ENCODE results near the gene IGIP.

The IGIP gene

DNA sequence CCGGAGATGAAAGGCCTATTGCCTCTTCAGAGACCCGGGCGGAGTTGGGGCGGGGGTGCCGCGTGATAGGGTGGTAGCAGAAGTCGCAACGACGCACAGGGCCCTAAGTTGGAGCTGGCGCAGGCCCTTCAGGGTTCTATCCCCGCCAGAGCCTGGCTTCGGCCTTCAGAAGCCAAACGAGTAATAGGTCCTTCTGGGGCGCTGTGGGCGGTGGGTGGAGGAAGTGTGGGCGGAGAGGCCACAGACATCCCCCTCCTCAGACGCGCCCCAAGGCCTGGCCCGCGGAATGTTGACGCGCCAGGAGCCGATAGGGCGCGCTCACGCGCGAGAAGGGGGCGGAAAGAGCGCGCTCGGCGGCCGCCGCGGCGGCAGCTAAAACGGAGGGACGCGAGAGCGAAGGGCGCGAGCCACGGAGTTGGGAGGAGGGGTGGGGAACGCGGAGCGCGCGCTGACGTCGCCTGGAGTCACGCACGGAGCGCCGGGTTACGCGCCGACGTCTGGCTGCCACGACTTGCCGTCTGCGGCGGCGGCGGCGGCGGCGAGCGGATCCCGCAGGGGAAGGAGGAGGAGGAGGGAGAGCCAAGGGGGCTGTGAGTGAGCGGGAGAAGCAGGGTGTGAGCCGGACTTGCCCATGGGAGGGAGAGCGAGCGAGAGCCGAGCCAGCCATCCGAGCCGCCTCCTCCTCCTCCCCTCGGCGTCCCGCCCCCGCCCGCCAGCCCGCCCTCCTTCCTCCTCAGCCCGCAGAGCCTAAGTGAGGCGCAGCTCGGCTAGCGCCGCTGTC is 18.2 kb upstream of the IGIP start:
- DNase-seq (peak; percentile 92), ATAC-seq (peak; percentile 94)
- peaks cover 52% of the 10 kb centered on the region for H3K4me1 Mint-ChIP-seq
- H3K27ac Mint-ChIP-seq, result peak overlapping the region; percentile 88
- H3K4me3 Mint-ChIP-seq, result peak overlapping the region; percentile 93
- no peaks in the 10 kb centered on the region for H3K9me3 Mint-ChIP-seq
- H3K36me3 Mint-ChIP-seq (ENCODE audit: low read depth), result no peaks in the 10 kb centered on the region
- peaks cover 7% of the 10 kb centered on the region for H3K27me3 Mint-ChIP-seq

DNA sequence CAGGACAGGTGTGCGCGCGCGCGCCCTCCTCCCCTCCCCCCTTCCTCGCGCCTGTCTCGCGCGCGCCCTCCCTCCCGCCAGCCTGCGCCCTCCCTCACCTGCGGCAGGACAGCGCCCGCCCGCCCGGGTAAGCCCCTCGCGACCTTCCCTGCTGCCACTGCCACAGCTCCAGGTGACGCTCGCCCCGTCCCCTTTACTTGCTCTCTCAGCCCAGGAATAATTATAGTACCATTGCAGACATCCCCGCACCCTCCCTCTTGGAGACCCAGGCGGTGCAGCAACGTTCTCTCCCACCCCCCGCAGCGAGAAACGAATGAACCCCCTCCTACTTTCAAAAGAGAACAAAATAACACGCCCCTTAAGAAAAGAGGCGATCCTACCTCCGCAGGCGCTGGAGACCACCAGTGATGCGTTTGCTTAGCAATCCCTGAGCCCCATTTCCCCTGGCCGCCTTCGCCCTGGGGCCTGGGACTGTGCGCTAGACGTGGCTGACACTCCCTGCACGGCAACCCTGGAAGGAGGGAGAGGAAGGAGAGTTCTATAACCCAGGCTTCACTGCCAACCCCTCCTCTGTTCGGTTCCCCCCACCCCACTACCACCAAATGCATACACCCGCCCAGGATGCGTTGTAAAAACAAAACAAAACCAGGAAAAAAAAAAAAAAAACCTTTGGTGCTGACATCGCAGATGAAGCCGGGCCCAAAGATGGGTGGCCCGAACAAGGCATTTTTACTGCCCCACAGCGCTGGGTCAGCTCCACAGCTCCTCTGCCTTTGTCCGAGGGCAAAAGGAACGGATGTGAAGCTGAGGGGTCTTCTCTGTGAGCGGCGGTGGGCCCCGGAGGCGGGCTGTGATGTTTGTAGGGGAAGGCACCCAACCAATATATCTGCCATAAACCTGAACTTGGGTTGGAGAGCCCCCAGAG is 17.4 kb upstream of the IGIP start:
- H3K4me1 Mint-ChIP-seq, result peaks cover 59% of the 10 kb centered on the region

GRCh38 chr5:140109018-140109758 is 16.5 kb upstream of the IGIP start:
- Mint-ChIP-seq H3K36me3 (ENCODE audit: low read depth) (no peaks in the 10 kb centered on the region), H3K27ac (peak overlapping the region; percentile 26), H3K4me3 (peak overlapping the region; percentile 93), H3K4me1 (peaks cover 61% of the 10 kb centered on the region), H3K9me3 (no peaks in the 10 kb centered on the region), H3K27me3 (peaks cover 7% of the 10 kb centered on the region)
- peak; percentile 12 for DNase-seq
- ATAC-seq, result no peak

More for the DNA sequence above, 17.4 kb upstream of the IGIP start:
- H3K9me3 Mint-ChIP-seq, result no peaks in the 10 kb centered on the region
- peak; percentile 26 for DNase-seq
- H3K27ac Mint-ChIP-seq, result peak overlapping the region; percentile 85
- peak overlapping the region; percentile 93 for H3K4me3 Mint-ChIP-seq
- no peak for ATAC-seq
- peaks cover 7% of the 10 kb centered on the region for H3K27me3 Mint-ChIP-seq
- no peaks in the 10 kb centered on the region for H3K36me3 Mint-ChIP-seq (ENCODE audit: low read depth)

GRCh38 chr5:140109759-140110645 is 15.7 kb upstream of the IGIP start:
- no peak for DNase-seq
- no peaks in the 10 kb centered on the region for H3K9me3 Mint-ChIP-seq
- H3K27ac Mint-ChIP-seq, result no peak overlapping the region
- peaks cover 3% of the 10 kb centered on the region for H3K36me3 Mint-ChIP-seq (ENCODE audit: low read depth)
- H3K4me1 Mint-ChIP-seq, result peaks cover 64% of the 10 kb centered on the region
- H3K4me3 Mint-ChIP-seq, result peak overlapping the region; percentile 93
- peaks cover 7% of the 10 kb centered on the region for H3K27me3 Mint-ChIP-seq
- no peak for ATAC-seq

DNA sequence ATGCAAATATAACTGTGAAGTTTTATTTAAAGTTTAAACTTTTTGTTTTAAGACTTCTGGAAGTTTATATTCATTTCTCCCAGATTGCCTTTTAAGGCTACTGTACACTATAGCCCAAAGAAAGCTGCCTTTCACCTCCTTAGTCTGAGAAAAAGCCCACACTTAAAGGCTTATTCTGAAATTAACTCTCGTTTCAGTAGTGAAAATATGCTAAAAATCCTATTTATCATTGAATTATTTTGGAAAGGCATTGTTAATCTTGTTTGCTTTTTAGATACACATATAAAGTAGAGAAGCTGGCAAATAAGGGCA is 15.1 kb upstream of the IGIP start:
- Mint-ChIP-seq H3K27me3 (peaks cover 7% of the 10 kb centered on the region), H3K36me3 (ENCODE audit: low read depth) (peaks cover 3% of the 10 kb centered on the region), H3K27ac (no peak overlapping the region), H3K4me1 (peaks cover 69% of the 10 kb centered on the region), H3K4me3 (no peak overlapping the region), H3K9me3 (no peaks in the 10 kb centered on the region)
- no peak for DNase-seq
- no peak for ATAC-seq

DNA sequence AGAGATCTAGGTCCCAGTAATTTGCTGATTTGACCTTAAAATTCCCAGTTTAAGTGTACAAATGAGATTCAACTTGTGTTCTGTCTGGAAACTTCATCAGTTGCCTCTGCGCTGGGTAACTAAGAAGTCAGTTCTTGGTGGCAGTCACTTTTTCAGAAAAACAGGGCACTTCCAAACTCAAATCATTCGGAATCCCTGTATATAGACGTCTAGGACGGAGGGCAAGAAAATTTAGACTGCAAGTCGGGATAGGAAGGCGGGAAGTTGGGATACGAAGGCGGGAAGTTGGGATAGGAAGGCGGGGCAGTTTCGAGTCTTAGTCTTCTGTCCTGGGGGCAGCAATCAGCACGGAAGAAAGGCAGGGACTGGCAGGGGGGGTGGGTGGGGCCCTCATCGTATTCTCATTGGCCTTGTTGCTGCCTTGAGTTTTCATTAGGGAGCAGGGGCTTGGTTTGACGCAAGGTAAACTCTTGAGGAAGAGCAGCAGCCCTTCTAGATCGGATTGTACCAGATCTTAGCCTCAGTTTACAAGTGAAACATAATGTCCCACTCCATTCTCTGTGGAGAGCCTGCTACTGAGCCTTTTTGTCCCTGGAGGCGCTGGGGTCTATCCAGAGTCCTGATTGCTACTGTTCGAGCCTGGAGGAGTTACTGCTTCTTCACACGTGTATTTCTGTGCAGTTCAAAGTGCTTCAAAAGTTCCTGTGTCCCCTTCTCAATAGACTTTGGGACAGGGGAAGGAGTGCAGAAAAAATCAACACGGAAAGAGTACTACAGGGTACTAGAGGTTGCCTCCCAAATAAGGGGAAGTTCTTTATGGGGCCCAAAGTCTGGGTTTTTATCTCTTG is 14.5 kb upstream of the IGIP start:
- peaks cover 7% of the 10 kb centered on the region for H3K27me3 Mint-ChIP-seq
- H3K4me1 Mint-ChIP-seq, result peaks cover 72% of the 10 kb centered on the region
- peaks cover 3% of the 10 kb centered on the region for H3K36me3 Mint-ChIP-seq (ENCODE audit: low read depth)
- DNase-seq (no peak), ATAC-seq (no peak)
- no peak overlapping the region for H3K4me3 Mint-ChIP-seq
- H3K27ac Mint-ChIP-seq, result no peak overlapping the region
- no peaks in the 10 kb centered on the region for H3K9me3 Mint-ChIP-seq

GRCh38 chr5:140111859-140112551 is 13.7 kb upstream of the IGIP start:
- DNase-seq, result no peak
- peaks cover 71% of the 10 kb centered on the region for H3K4me1 Mint-ChIP-seq
- no peak for ATAC-seq
- peaks cover 3% of the 10 kb centered on the region for H3K36me3 Mint-ChIP-seq (ENCODE audit: low read depth)
- no peaks in the 10 kb centered on the region for H3K9me3 Mint-ChIP-seq
- H3K4me3 Mint-ChIP-seq, result no peak overlapping the region
- peaks cover 7% of the 10 kb centered on the region for H3K27me3 Mint-ChIP-seq
- H3K27ac Mint-ChIP-seq, result no peak overlapping the region

DNA sequence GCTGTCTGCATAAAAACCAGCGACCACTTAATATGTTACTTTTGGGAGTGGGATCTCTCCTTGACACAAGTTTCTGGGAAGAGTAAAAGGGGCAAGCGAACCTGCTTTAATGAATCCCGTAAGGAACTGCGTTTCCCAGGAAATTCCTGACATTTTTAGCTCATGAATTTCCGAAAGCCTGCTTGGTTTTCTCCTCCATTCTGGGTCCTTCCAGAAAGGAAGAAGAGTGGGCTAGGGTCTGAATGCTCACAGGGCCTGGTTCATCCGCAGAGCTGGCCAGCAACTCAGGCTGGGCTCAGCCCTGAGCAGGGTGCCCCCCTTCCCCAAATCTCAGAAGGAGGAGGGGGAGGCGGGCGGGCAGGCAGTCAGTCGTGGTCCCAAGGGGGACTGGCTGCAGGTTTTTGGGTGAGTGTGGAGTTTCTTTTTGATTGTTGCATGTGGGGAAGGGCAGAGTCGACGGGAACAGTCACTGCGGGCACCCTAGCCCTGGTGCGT is 13.0 kb upstream of the IGIP start:
- H3K36me3 Mint-ChIP-seq (ENCODE audit: low read depth), result peaks cover 3% of the 10 kb centered on the region
- DNase-seq (no peak), ATAC-seq (peak; percentile 10)
- no peaks in the 10 kb centered on the region for H3K9me3 Mint-ChIP-seq
- H3K4me1 Mint-ChIP-seq, result peaks cover 73% of the 10 kb centered on the region
- no peak overlapping the region for H3K27ac Mint-ChIP-seq
- H3K27me3 Mint-ChIP-seq, result peaks cover 7% of the 10 kb centered on the region
- peak overlapping the region; percentile 87 for H3K4me3 Mint-ChIP-seq

DNA sequence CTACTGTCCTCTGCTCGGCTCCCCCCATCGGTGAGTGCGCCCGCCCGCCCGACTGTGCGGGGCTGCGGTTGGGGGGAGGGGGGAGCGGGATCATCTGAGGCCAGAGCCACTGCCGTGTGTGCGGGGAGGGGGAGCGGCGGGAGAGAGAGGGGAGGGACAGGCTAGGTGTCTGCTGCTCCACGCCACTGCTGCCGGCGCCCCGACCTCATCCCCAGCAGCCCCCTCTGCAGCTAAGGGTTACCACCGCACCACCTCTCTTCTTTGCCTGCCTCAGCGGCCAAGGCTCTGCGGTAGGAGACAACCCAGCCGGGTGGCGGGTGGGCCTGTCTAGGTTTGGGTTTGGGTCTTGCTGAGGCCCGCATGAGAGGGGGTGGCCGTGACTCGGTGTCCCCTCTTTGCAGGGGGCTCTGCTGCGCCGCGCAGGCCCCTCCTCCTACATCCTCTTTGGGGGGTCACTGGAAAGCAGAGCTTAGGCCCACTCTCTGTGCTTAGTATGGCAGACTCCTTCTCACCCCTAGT is 12.5 kb upstream of the IGIP start:
- peaks cover 3% of the 10 kb centered on the region for H3K36me3 Mint-ChIP-seq (ENCODE audit: low read depth)
- peak overlapping the region; percentile 87 for H3K27ac Mint-ChIP-seq
- H3K4me3 Mint-ChIP-seq, result peak overlapping the region; percentile 87
- no peaks in the 10 kb centered on the region for H3K9me3 Mint-ChIP-seq
- peaks cover 77% of the 10 kb centered on the region for H3K4me1 Mint-ChIP-seq
- ATAC-seq (peak; percentile 3), DNase-seq (peak; percentile 39)
- H3K27me3 Mint-ChIP-seq, result peaks cover 7% of the 10 kb centered on the region

DNA sequence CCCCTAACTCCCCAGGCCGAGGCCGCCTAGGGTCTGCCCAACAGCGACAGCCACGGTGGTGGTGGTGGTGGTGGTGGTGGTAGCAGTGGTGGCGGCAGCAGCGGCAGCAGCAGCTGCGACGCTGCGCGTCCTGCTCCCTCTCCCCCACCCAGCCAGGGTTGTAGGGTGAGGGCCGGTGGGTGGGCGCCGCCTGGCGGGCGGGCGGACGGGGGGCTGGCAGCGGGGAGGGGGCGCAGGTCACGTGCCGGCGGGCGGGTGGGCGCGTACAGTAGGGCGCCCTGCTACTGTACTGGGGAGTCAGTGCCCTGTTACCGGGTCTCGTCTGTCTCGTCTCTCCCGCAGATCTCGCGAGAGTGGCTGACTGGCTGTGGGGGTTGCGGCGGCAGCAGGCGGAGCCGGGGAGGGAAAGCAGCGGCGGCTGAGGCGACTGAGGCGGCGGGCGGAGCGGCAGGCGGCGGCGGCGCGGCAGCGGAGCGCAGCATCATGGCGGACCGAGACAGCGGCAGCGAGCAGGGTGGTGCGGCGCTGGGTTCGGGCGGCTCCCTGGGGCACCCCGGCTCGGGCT is 12.0 kb upstream of the IGIP start, which contains the start of gene PURA:
TSS of gene PURA (plus strand) at position 411 of the 565 bp plus-strand sequence. CDS start at position 484, 73 bp downstream.
- H3K4me1 Mint-ChIP-seq, result peaks cover 77% of the 10 kb centered on the region
- H3K27ac Mint-ChIP-seq, result peak within 1 kb of the TSS; percentile 87
- H3K36me3 Mint-ChIP-seq (ENCODE audit: low read depth), result peaks cover 3% of the 10 kb centered on the region
- ATAC-seq (peak; percentile 89), DNase-seq (peak; percentile 95)
- H3K27me3 Mint-ChIP-seq, result peaks cover 7% of the 10 kb centered on the region
- peak within 1 kb of the TSS; percentile 87 for H3K4me3 Mint-ChIP-seq
- no peaks in the 10 kb centered on the region for H3K9me3 Mint-ChIP-seq

GRCh38 chr5:140114341-140115185 is 11.2 kb upstream of the IGIP start:
- H3K4me3 Mint-ChIP-seq, result peak overlapping the region; percentile 87
- ATAC-seq (peak; percentile 25), DNase-seq (peak; percentile 45)
- H3K27ac Mint-ChIP-seq, result peak overlapping the region; percentile 86
- H3K27me3 Mint-ChIP-seq, result peaks cover 2% of the 10 kb centered on the region
- H3K36me3 Mint-ChIP-seq (ENCODE audit: low read depth), result peaks cover 3% of the 10 kb centered on the region
- H3K9me3 Mint-ChIP-seq, result no peaks in the 10 kb centered on the region
- peaks cover 70% of the 10 kb centered on the region for H3K4me1 Mint-ChIP-seq
